ENCODE data around the gene OLFML2B.

- TF ChIP-seq EZH2 (IDR thresholded peaks at IDR 0.05) (no peak), POLR2AphosphoS5 (IDR thresholded peaks at IDR 0.05; ENCODE audit: borderline replicate concordance, low read depth, low read length) (no peak), FOXP2 (optimal IDR thresholded peaks at IDR 0.05; ENCODE audit: control extremely low read depth, extremely low read length, insufficient read depth) (no peak)
These were observed 17.0 kb upstream of the OLFML2B start for GRCh38 chr1:162040657-162041056.
